AG10803 (cell line): ENCODE data around the gene CMPK2.
"Not testable (repeated sequence)": the region's sequence is repeated elsewhere in the genome, so short reads cannot be mapped to it uniquely, and the experiment has no call there.

Experiments
- DNase-seq: peaks from one replicate; pipeline ENCODE4 v3.0.0; 2010; ENCODE audit warnings: low read depth
- H3K4me3 ChIP-seq: 2 replicates; pipeline ENCODE4 v1.5.1; 2011; ENCODE audit warnings: mild to moderate bottlenecking, low read length, control low read depth
- TF ChIP-seq, protein P1 (sequence below): conservative IDR thresholded peaks from 2 replicates; pipeline ENCODE4 v1.5.1; 2011; ENCODE audit warnings: mild to moderate bottlenecking, low read length, control low read depth, inconsistent platforms

Gene CMPK2

DNA sequence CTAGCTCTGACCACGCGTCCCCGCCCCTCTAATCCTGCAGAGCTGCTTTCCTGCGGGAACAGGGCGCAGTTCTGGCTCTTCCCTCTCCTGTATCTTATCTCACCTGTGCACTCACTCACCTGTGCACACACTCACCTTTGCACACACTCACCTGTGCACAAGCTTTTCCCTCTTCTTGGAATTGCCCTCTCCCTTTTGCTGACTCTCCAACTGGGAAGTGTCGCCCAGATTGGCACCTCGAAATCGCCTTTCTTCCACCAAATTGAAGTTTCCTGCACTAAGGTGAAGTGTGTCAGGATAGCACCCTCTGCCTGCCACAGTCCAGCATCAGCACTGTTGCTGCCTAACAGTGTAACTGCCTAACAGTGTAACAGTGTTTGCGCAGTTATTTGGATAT, 566 bp upstream of the CMPK2 start:
- no peak for DNase-seq
- peak overlapping the region; percentile 64 for H3K4me3 ChIP-seq
- TF ChIP-seq, protein P1, sequence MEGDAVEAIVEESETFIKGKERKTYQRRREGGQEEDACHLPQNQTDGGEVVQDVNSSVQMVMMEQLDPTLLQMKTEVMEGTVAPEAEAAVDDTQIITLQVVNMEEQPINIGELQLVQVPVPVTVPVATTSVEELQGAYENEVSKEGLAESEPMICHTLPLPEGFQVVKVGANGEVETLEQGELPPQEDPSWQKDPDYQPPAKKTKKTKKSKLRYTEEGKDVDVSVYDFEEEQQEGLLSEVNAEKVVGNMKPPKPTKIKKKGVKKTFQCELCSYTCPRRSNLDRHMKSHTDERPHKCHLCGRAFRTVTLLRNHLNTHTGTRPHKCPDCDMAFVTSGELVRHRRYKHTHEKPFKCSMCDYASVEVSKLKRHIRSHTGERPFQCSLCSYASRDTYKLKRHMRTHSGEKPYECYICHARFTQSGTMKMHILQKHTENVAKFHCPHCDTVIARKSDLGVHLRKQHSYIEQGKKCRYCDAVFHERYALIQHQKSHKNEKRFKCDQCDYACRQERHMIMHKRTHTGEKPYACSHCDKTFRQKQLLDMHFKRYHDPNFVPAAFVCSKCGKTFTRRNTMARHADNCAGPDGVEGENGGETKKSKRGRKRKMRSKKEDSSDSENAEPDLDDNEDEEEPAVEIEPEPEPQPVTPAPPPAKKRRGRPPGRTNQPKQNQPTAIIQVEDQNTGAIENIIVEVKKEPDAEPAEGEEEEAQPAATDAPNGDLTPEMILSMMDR: peak; percentile 37

DNA sequence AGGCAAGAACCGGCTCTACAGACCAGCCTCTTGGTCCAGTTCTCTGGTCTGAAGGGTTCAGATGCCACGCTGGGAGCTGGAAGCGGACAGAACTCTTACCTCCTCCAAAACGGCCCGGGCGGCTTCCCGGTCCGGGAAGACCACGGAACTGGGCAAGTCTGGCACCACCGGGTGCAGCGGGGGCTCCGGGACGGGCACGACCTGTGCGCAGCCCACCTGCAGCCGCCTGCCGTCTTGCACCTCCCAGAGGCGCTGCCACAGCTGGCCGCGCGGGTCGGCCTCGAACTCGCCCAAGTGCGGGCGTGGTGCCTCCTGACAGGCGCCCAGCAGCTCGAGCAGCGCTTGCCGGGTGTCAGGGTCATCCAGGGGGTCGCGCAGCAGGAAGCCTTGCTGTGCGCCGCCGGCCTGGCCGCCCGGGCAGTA, 773 bp downstream of the CMPK2 start:
- TF ChIP-seq, protein P1: no peak
- no peak for DNase-seq
- peak overlapping the region; percentile 15; the same call in 1 of the 2 replicates for H3K4me3 ChIP-seq

DNA sequence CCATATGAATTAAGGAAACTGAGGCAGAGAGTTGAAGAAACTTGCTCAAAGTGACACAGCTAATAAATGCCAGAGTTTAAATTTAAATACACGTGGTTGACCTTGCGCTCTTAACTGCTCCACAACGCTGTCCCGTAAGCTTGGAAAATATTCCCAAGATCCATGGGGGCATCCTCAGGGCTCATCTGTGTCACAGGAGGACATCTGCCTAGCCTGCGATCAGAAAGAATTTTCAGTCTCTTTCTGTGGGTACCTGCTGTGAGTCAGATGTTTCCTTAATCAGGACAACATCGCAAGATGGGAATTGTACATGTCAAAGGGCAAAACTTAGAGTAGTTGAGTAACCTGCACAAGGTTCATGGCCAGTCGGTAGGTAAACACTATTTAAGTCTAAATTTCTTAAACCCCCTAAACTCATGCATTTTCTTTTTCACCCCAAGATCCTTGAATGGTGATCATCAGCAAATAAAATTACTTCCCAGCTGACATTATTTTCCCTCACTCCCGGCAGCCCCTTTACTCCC, 1.4 kb downstream of the CMPK2 start:
- DNase-seq: no peak
- TF ChIP-seq, protein P1: no peak
- no peak overlapping the region for H3K4me3 ChIP-seq

DNA sequence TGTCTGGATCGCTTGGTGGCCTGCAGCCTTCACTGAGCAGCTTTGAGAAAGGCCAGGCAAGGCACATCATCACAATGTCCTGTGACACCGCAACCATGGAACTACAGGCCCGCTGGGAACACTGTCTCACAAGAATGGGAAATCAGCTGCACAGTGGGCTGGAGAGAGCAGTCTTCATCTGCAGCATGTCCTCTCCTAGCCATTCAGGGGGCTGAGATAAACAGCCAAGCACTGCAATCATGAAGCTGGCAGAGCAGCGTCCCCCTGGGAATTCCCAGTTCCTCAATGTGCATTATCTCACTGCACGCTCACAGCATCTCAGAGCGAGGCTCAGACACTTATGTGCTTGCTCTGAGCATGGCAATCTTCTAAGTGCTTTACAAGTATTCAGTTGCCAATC, 1.9 kb downstream of the CMPK2 start:
- H3K4me3 ChIP-seq: no peak overlapping the region
- TF ChIP-seq, protein P1: no peak
- DNase-seq: no peak

DNA sequence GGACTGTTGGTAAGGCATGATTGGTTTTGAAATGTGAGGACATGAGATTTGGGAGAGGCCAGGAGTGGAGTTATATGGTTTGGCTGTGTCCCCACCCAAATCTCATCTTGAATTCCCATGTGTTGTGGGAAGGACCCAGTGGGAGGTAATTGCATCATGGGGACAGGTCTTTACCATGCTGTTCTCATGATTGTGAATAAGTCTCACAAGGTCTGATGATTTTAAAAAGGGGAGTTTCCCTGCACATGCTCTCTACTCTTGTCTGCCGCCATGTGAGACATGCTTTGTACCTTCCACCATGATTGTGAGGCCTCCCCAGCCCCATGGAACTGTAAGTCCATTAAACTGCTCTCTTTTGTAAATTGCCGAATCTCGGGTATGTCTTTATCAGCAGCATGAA, 5.4 kb downstream of the CMPK2 start:
- TF ChIP-seq, protein P1: no peak
- H3K4me3 ChIP-seq: no peak overlapping the region
- no peak for DNase-seq

DNA sequence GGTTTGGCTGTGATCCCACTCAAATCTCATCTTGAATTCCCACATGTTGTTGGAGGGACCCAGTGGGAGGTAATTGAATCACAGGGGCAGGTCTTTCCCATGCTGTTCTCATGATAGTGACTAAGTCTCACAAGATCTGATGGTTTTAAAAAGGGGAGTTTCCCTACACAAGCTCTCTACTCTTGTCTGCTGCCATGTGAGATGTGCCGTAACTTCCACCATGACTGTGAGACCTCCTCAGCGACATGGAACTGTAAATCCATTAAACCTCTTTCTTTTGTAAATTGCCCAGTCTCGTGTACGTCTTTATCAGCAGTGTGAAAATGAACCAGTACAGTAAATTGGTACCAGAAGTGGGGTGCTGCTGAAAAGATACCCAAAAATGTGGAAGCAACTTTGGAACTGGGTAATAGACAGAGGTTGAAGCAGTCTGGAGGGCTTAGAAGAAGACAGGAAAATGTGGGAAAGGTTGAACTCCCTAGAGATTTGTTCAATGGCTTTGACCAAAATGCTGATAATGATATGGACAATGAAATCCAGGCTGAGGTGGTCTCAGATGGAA, 7.2 kb downstream of the CMPK2 start:
- not testable (repeated sequence) for H3K4me3 ChIP-seq

DNA sequence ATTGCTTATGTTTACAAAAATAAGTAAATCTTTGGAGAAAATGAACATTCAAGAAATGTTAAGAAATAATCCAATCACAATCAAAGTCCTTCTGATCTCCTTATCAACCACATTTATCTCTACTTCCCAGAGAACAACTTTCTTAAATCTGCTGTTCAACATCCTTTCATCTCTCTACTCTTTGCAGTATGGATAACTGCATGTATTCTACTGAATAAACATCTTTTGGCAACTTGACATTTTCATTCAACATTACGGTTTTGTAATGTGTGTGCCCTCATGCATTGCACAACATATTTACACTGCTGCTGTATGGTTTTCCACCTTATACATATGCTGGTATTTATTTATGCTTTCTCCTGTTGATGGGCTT, 9.2 kb downstream of the CMPK2 start:
- TF ChIP-seq, protein P1: no peak
- no peak for DNase-seq
- H3K4me3 ChIP-seq: no peak overlapping the region

More for the DNA sequence above, 7.2 kb downstream of the CMPK2 start:
- not testable (repeated sequence) for DNase-seq
